Suprapubic skin (tissue), 4 donors: Measurements from ENCODE around the gene WBP4. TPM values are rescaled to one million over a fixed set of nuclear protein-coding genes. Genes with fewer than 3 reads are reported as not detected.
"Not testable (repeated sequence)": the region's sequence is repeated elsewhere in the genome, so short reads cannot be mapped to it uniquely, and the experiment has no call there.

ENCODE experiments used
- DNase-seq, 2 donors: peaks; one replicate each; pipeline ENCODE4 v3.0.0-alpha.2; 2019; ENCODE audit warnings: low spot score in 2 of 2
- H3K27ac ChIP-seq: fragments of 200-600 bp; sonication (generic); one replicate; pipeline ENCODE4 v1.5.1; 2019
- H3K27me3 ChIP-seq: fragments of 200-600 bp; sonication (generic); one replicate; pipeline ENCODE4 v1.5.1; 2019
- H3K36me3 ChIP-seq: fragments of 200-600 bp; sonication (generic); one replicate; pipeline ENCODE4 v1.5.1; 2019
- H3K4me1 ChIP-seq: fragments of 200-600 bp; sonication (generic); one replicate; pipeline ENCODE4 v1.5.1; 2019
- H3K4me3 ChIP-seq: fragments of 200-600 bp; sonication (generic); one replicate; pipeline ENCODE4 v1.5.1; 2019; ENCODE audit warnings: mild to moderate bottlenecking
- H3K9me3 ChIP-seq: fragments of 200-600 bp; sonication (generic); one replicate; pipeline ENCODE4 v1.5.1; 2019
- EP300 ChIP-seq: sonication (generic); formaldehyde crosslinking; IDR thresholded peaks from one replicate; pipeline ENCODE4 v1.6.1; 2017; ENCODE audit warnings: antibody characterized with exemption
- POLR2A ChIP-seq, 2 donors: fragments of 450-650 bp; IDR thresholded peaks; one replicate each; pipeline ENCODE4 v1.6.1; 2017; ENCODE audit warnings: antibody characterized with exemption in 2 of 2, mild to moderate bottlenecking in 2 of 2, moderate library complexity in 2 of 2
- POLR2AphosphoS5 ChIP-seq, 3 donors: sonication (generic); formaldehyde crosslinking; IDR thresholded peaks; one replicate each; pipeline ENCODE4 v1.6.1; 2017; ENCODE audit warnings: antibody characterized with exemption in 3 of 3
- WGBS: methylation state at CpG from one replicate; pipeline ENCODE4 v1.1.5; 2018; 5-methylcytosine and 5-hydroxymethylcytosine counted together
- total RNA-seq, 4 donors: library from RNA; depleted of rRNA; stranded (reverse); fragments of >200 nt; gene quantifications; one replicate each; pipeline ENCODE4 v1.1.0, GENCODE V29; 2016
- TF ChIP-seq, protein P1 (sequence below), 2 donors: fragments of 200-600 bp in 1 of 2; fragments of 450-650 bp in 1 of 2; sonication (generic) in 1 of 2; IDR thresholded peaks; one replicate each; pipeline ENCODE4 v1.5.1; 2016 to 2019; ENCODE audit warnings: antibody characterized with exemption in 2 of 2, mild to moderate bottlenecking in 1 of 2, moderate library complexity in 1 of 2

WBP4 gene
- total RNA-seq, 4 donors from 2014 or later: 6.1 to 14.6 (median 11.5) TPM

DNA sequence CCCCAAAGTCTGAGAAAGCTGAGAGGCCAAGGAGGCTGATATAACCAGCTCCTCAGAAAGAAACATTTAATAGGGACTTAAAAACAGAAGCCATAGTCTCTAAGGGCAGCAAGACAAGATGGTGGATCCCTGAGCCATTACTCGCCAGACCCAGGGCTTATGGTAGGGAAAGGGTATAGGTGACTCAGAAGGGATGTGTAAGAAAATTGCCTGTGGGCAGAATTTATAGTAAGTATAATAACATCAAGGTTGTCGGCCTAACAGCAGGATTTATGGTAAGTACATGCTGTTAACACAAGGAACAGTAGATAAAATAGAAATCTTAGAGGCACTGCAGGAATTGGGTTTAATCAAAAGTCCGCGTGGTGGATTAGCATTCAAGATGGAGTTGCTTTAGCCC is 56.6 kb downstream of the WBP4 start:
- no peak overlapping the region for H3K27ac ChIP-seq
- TF ChIP-seq, protein P1, sequence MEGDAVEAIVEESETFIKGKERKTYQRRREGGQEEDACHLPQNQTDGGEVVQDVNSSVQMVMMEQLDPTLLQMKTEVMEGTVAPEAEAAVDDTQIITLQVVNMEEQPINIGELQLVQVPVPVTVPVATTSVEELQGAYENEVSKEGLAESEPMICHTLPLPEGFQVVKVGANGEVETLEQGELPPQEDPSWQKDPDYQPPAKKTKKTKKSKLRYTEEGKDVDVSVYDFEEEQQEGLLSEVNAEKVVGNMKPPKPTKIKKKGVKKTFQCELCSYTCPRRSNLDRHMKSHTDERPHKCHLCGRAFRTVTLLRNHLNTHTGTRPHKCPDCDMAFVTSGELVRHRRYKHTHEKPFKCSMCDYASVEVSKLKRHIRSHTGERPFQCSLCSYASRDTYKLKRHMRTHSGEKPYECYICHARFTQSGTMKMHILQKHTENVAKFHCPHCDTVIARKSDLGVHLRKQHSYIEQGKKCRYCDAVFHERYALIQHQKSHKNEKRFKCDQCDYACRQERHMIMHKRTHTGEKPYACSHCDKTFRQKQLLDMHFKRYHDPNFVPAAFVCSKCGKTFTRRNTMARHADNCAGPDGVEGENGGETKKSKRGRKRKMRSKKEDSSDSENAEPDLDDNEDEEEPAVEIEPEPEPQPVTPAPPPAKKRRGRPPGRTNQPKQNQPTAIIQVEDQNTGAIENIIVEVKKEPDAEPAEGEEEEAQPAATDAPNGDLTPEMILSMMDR (IDR thresholded peaks at IDR 0.05): no peak
- no peak for TF ChIP-seq POLR2A (IDR thresholded peaks at IDR 0.05)
- no peaks in the 10 kb centered on the region for H3K27me3 ChIP-seq
- H3K36me3 ChIP-seq: no peaks in the 10 kb centered on the region
- H3K4me3 ChIP-seq: no peak overlapping the region
- WGBS: 77% methylated on average over 4 of the region's 4 CpGs
- H3K4me1 ChIP-seq: peaks cover 4% of the 10 kb centered on the region
- no peaks in the 10 kb centered on the region for H3K9me3 ChIP-seq
- no peak for DNase-seq

DNA sequence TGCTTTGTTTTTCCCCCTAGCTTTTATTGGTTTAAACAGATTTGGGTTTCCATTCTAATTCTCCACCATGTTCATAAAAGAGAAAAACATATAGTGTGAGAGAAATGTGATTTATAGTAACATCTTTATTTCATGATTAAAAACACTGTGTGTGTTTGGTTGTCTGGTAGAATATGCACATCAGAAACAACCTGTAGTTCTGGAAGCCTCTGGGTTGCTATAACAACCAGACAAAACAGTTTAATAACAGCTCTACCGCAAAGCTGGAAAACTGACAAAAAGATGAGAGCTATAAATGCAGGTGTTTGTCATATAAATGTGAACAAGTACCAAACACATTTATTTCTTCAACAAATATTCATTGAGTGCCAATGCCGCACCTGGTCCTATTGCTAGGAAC is 61.5 kb downstream of the WBP4 start:
- Histone ChIP-seq H3K27me3 (no peaks in the 10 kb centered on the region), H3K4me1 (peaks cover 5% of the 10 kb centered on the region), H3K27ac (no peak overlapping the region), H3K36me3 (no peaks in the 10 kb centered on the region), H3K9me3 (no peaks in the 10 kb centered on the region), H3K4me3 (no peak overlapping the region)
- no peak for DNase-seq
- 40% methylated on average over 2 of the region's 2 CpGs for WGBS
- TF ChIP-seq EP300: no peak

DNA sequence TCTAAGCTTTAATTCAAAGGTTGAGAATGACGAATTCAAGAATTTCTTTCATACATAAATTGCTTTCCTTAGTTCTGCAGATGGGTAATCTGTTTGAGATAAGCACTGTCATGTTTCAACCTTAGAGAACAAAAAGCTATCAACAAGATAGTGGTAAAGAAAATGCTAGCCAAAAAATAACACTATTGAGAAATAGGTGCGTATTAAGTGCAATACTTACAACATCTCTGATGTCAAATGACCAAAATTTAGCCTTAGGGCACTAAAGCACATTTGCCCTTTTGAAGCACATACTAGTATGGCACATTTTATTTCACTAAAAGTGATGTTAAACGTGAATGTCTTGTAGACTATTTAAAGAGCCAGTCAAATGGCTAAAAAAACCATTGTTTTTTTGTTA is 66.4 kb downstream of the WBP4 start:
- Histone ChIP-seq H3K4me1 (peaks cover 40% of the 10 kb centered on the region), H3K4me3 (no peak overlapping the region), H3K27ac (no peak overlapping the region), H3K9me3 (no peaks in the 10 kb centered on the region), H3K27me3 (no peaks in the 10 kb centered on the region), H3K36me3 (no peaks in the 10 kb centered on the region)
- TF ChIP-seq EP300: no peak
- no peak for TF ChIP-seq POLR2AphosphoS5 (IDR thresholded peaks at IDR 0.05)
- TF ChIP-seq, protein P1 (IDR thresholded peaks at IDR 0.05): no peak
- TF ChIP-seq POLR2A (IDR thresholded peaks at IDR 0.05): no peak
- DNase-seq: no peak
- 64% methylated on average over 3 of the region's 3 CpGs for WGBS

DNA sequence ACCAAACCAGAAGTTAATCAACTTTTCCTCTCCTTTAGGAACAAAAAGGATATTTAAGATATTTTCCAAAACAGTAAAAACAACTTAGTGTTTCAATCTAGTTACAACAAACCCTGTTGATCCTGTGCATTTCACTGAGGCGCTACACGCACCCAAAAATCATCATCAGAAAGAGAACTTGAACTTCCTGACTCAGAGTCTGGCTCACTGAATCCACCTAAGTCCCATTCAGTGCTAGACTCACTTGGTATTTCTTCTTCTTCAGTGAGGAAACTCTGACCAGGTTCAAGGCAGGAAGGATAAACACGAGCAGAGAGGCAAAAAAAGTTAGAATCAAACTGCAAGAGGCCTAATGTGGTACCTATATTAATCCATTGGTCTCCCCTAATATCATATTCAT is 69.0 kb downstream of the WBP4 start:
- Histone ChIP-seq H3K9me3 (no peaks in the 10 kb centered on the region), H3K4me3 (no peak overlapping the region), H3K27me3 (no peaks in the 10 kb centered on the region), H3K36me3 (no peaks in the 10 kb centered on the region), H3K27ac (no peak overlapping the region), H3K4me1 (peaks cover 46% of the 10 kb centered on the region)
- no peak for DNase-seq
- TF ChIP-seq EP300: no peak
- no peak for TF ChIP-seq POLR2A (IDR thresholded peaks at IDR 0.05)
- TF ChIP-seq POLR2AphosphoS5 (IDR thresholded peaks at IDR 0.05): no peak
- TF ChIP-seq, protein P1 (IDR thresholded peaks at IDR 0.05): no peak
- 82% methylated on average over 3 of the region's 3 CpGs for WGBS

DNA sequence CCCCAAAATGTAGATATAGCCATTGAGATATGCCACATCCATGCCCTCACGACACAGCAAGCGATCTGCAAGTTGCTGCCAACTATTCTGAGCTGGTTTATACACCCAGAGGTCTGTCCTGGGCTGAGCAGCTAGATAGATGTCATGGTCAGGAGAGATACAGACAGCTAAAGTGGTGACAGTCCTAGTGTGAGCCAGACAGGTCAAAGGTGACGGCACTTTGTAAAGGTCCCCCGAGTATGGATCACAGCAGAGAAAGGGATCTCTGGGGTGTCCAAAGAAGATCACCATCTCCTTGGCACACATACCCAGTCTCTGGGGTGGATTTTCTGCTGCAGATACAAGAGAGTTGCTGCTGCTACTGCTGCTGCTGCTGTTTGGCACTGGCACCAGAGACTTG is 69.9 kb downstream of the WBP4 start:
- DNase-seq, H3K9me3 ChIP-seq, H3K36me3 ChIP-seq, H3K27me3 ChIP-seq, H3K27ac ChIP-seq: not testable (repeated sequence)
- Histone ChIP-seq H3K4me1 (peaks cover 46% of the 10 kb centered on the region), H3K4me3 (peak overlapping the region; percentile 1)
- WGBS: 94% methylated on average over 4 of the region's 4 CpGs

DNA sequence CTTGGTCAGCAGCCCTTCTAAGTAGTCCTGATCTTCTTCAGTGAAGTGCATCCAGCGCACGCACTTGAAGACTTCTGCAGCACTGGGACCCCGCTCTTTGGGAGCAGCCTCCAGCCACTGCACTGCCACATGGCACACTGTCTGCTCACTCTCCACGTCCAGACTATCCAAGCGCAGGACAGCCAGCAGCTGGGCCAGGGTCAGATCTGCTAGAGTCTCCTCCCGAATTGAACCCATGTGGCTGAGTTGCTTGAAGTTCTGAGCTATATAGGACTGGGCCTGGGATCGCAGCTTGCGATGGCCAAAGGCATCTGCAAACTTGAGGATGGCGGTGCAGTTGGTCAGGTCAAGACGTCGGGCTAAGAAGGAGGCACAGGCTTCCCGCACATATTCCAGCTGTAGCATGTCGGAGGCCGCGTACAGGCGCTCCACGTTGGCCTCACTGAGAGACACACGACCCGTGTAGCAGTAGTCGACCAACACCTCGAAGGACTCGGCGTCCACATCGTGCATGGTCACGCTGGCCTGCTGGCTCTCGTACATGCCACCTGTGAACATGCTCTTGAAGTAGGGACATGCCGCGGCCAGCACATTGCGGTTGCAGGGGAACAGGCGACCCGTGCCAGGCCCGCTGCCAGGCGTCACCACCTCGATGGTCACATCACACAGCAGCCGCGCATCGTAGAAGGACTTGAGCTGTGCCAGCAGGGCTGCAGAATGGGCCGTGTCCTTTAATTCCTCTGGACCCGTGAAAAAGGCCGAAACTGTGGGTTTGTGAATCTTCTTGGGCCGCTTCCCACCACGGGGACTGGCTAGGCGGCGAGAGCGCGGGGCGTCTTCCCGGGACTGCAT is 70.6 kb downstream of the WBP4 start:
- 37% methylated on average over 22 of the region's 48 CpGs for WGBS

More for the DNA sequence above, 70.6 kb downstream of the WBP4 start:
- Histone ChIP-seq H3K4me3 (peak overlapping the region; percentile 58), H3K4me1 (peaks cover 46% of the 10 kb centered on the region), H3K27ac (peak overlapping the region; percentile 72)
- not testable (repeated sequence) for H3K9me3 ChIP-seq, H3K36me3 ChIP-seq, H3K27me3 ChIP-seq, DNase-seq
